Camera-type eye (tissue), 1 donor: ENCODE results near the gene ZNG1B. TPM values are rescaled to one million over a fixed set of nuclear protein-coding genes. Genes with fewer than 3 reads are reported as not detected.

Experiments used
- total RNA-seq: library from RNA; depleted of rRNA; stranded (reverse); fragments of >200 nt; gene quantifications from one replicate; pipeline ENCODE4 v1.2.3, GENCODE V29; 2014

Gene ZNG1B
- 59.5 TPM for total RNA-seq

GRCh38 chr2:113437508-113438465 lies at the start of gene ZNG1B:
Gene ZNG1B, plus strand, starts transcription at chr2:113437691. Its CDS starts 178 bp downstream, at chr2:113437869.

GRCh38 chr2:113498365-113498764 lies 60.9 kb downstream of the ZNG1B start, which contains the start of gene FOXD4L1:
Gene FOXD4L1, plus strand, starts transcription at chr2:113498665. Its CDS starts 592 bp downstream, at chr2:113499257.

Other genes starting within 250 kb of the ZNG1B start
- 3.7 TPM for gene PAX8, start 158.8 kb upstream of the ZNG1B start, total RNA-seq
- not detected for gene FOXD4L1, start 61.0 kb downstream of the ZNG1B start, total RNA-seq
- 34.9 TPM for gene RABL2A, start 189.6 kb downstream of the ZNG1B start, total RNA-seq